GM12801 (cell line): Measurements from ENCODE around the gene PACSIN1.

ENCODE experiments used
- CTCF ChIP-seq: IDR thresholded peaks from one replicate; pipeline ENCODE4 v1.5.1; 2011; ENCODE audit warnings: control low read depth; ENCODE audit not compliant: insufficient read length; ENCODE audit errors: extremely low read depth

Gene PACSIN1

GRCh38 chr6:34527751-34528670, 62.1 kb downstream of the PACSIN1 start:
- no peak for TF ChIP-seq CTCF

GRCh38 chr6:34528996-34529664, 63.3 kb downstream of the PACSIN1 start:
- no peak for TF ChIP-seq CTCF

GRCh38 chr6:34529665-34530327, 63.9 kb downstream of the PACSIN1 start:
- no peak for TF ChIP-seq CTCF

GRCh38 chr6:34530753-34531365, 65.0 kb downstream of the PACSIN1 start:
- TF ChIP-seq CTCF, result no peak

GRCh38 chr6:34531580-34532201, 65.8 kb downstream of the PACSIN1 start:
- no peak for TF ChIP-seq CTCF

- TF ChIP-seq CTCF, result no peak
Observed at GRCh38 chr6:34532230-34532629, 66.4 kb downstream of the PACSIN1 start.

GRCh38 chr6:34534146-34534545, 68.3 kb downstream of the PACSIN1 start:
- no peak for TF ChIP-seq CTCF
